ENCODE results near the gene RPS2.
A peak's percentile ranks its signal among the peaks of the same experiment; 100 is the strongest.
"Not testable (repeated sequence)": the region's sequence is repeated elsewhere in the genome, so short reads cannot be mapped to it uniquely, and the experiment has no call there.

The RPS2 gene

GRCh38 chr16:1964506-1965395, at the start of gene RPS2:
RPS2 (minus strand) TSS chr16:1964826; CDS start chr16:1964625, 201 bp downstream.
- DNase-seq = peak; percentile 98

DNA sequence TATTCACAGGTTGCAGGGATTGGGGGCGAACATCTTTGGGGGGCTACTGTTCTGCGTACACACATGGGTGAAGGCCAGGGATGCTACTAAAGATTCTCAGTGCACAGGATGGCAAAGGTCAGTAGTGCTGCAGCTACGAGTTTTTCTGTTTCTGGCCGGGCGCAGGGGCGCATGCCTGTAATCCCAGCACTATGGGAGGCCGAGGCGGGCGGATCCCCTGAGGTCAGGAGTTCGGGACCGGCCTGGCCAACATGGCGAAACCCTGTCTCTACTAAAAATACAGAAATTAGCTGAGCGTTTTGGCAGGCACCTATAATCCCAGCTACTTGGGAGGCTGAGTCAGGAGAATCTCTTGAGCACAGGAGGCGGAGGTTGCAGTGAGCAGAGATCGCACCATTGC, 48.9 kb upstream of the RPS2 start:
- DNase-seq = no peak

- DNase-seq = not testable (repeated sequence)
These were observed 47.1 kb upstream of the RPS2 start for GRCh38 chr16:2011726-2012125.

DNA sequence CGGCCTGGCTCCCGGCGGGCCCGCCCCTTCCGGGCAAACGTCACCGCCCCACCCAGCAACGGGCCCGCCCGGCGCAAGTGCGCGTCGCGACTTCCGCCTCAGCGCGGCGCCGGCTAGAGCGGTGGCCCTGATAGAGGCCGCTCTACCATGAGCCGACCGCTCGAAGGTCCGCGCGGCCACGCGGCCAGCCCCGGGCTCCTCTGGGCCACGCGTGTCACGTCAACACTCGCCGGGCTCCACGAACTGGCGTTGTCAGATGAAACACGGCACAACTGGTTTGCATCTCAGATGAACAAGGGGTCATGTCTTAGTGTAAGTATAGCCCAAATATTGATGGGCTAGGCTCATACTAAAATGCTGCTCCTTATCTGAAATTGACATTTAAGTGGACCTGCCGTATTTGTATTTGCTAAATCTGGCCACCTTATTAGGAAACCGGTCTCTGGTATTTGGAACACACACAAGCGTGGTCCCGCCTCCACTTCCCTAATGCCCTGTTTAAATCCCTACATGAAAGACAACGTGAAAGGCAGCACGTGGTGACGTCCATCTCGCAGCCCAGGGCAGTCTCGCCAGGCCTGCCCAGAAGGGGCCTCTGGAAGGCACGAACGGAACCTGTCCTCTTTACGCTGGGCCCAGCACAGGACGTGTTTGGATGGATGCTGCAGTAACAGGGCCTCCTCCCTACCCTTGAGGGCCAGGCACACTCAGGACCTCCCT, 45.3 kb upstream of the RPS2 start, which contains the start of gene ZNF598:
Gene ZNF598 (minus strand): TSS at position 31 of the 720 bp plus-strand sequence.
- DNase-seq = peak; percentile 84

DNA sequence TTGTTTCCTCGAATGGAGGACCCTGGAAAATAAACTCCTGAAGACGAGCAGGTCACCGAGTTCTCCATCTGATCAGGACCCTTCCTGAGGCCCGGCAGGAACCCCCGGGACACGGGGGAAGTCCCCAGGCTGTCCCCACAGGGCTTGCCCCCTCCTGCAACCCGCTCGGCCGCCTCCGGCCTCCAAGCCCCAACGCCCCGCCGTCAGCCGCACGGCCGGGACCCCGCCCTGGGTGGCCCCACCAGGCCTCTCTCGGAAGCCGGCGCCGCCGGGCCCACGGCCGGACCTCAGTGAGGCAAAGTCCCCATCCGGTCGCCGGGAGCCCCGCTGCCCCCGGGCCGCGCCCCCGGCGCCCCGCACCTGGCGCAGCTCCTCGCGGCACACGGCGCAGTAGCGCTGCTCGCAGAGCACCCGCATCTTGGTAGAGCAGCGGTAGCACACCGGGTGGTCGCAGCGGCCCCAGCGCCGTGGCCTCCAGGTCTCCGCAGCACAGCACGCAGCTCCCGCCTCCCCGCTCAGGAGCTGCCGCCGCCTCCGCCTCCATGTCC, 44.6 kb upstream of the RPS2 start:
- no peak for DNase-seq

DNA sequence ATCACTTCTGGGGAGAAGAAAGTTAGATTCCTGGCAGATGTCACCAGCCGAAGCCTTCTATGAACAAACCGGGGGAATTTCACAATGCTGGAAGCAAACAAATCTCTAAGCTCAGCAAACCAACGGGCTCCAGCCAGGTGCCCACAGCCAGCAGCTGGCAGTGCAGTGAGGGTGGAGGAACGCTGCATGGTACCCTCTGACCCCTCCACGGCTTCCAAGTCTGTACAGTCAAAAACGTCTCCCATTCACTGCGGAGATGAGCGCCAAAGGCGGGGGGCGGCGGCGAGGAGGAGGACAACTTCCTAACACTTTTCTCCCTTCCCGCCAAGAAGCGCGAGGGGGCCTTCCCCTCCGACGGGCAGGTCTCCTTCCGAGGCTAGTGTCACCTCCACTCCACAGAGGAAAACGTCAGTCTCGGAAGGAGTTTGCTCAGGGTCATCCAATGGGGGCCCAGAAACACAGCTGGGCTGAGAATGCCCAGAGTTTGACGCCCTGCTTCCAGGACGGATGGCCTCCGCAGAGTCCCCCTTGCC, 44.1 kb upstream of the RPS2 start:
- DNase-seq = peak; percentile 52

GRCh38 chr16:2008009-2008526, 43.4 kb upstream of the RPS2 start:
- DNase-seq = peak; percentile 65

- no peak for DNase-seq
These were observed 42.6 kb upstream of the RPS2 start for GRCh38 chr16:2007081-2007836.

GRCh38 chr16:2006317-2006716, 41.7 kb upstream of the RPS2 start:
- no peak for DNase-seq

DNA sequence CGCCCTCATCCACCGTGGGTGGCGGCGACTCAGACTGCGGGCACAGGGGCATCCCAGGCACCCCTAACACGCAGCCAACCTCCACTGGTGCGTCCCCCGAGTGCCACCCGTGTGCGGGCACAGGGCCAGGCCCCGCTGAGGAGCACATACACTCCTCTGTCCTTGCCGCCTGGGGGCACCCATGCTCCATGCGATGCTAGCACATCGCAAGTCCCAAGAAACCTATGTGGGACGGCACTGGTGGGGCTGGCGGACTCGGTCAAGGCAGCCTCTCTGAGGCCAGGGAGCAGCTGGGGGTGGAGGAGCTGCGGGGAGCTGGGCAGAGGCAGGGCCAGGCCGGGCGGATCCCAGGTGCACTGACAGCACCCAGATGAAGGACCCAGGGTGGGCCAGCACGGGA, 41.0 kb upstream of the RPS2 start:
- DNase-seq = peak; percentile 78

GRCh38 chr16:2004795-2005517, 40.3 kb upstream of the RPS2 start:
- DNase-seq = no peak

DNA sequence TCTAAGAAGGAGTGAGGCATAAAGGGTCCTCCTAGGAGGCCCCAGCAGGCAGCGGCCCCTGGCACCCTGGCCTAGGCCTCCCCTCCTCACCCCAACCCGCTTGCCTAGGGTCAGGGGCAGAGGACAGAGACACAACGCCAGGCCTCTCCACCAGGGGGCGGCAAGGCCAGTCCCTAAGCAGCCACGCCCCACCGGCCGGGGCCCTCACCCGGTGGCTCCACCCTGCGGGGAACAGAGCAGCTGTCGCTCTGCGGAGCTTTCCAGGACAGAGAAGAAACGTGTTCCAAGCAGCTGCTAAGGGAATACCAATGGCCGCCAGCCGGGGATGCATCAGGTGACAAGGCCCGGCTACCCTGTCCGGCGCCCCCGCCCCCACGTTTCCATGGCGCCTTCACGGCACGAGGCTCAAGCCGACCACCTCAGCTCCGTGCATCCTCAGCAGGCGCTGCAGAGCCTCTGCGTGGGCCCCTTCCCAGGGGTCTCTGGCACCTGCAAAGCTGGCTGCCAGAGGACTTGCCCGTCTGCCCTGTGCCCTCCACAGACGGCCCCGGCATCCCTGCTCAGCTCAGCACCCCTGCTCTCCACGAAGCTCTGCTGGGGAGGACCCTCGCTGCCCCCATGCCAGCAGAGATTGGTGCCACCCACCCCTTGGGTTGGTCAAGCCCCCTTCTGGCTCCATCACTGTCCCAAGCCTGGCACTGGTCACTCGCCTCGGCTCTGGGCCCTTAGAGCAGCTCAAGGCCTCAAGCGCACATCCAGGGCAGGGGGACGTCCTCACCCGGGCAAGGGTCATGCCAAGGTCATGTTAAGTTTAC, 39.4 kb upstream of the RPS2 start:
- DNase-seq = peak; percentile 92

DNA sequence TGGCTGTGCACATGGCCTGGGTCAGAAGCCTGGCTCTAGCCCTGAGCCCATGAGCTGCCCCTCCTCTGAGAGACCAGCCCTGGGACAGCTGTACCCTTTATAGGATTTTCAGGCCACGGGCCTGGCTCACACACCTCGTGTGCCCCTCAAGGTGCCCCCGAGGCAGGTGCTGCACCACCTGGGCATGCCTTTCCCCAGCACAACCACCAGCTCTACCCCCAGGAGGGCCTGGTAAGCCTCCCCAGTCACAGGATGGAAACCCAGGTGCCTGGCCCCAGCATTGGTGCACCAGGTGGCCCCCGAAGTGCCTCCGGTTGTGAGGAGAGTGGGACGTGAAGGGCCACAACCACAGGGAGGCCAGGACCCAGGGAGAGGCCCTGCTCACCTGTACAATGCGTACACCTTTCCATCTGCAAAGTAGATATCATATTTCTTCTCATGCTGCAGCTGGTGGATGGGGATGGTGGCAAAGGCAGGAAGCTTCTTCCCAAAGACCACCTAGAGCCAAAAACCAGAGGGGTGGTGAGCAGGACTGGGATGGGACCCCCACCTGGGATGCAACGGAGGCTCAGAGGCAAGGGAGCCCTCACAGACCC, 38.7 kb upstream of the RPS2 start:
- DNase-seq = no peak

- no peak for DNase-seq
These were observed 38.0 kb upstream of the RPS2 start for GRCh38 chr16:2002406-2003230.

DNA sequence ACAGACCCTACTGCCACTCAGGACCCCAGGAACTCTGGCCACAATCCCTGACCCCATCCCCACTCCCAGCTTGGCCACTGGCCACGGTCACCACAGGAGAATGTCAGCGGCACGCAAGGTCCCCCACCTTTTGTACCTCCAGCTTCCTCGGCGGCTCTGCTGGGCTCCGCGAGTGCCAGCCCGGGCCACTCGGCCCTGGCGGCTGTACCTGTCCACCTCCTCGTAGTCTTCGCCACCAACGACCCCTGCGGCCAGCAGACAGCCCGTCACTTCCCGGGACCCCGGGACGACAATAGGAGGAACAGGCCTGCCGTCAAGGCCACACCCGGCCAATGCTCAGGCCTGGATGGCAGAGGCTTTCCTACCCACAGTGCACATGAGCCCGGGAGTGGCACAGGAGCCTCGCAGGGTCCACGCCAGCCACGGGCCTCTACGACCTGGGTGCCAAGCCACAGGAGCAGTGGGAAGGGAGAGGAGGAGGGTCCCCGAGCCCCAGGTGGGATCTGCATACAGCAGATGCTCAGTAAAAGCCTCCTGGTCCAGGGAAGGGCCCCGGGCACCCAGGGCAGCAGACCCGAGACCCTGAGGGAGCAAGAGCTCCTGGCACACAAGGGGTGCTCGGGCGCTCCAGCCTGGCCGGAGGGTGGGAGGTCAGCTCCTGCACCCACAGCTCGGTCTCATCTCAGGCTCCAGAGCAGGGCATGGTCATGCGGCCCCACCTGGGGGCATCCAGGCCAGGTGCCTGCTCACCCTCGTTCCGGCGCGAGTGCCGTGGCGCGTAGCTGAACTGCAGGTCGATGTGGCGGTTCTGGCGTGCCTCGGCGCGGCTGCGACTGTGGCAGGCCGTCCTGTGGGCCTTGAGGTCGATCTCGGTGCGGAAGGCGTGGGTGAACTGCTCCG, 37.1 kb upstream of the RPS2 start:
- no peak for DNase-seq

DNA sequence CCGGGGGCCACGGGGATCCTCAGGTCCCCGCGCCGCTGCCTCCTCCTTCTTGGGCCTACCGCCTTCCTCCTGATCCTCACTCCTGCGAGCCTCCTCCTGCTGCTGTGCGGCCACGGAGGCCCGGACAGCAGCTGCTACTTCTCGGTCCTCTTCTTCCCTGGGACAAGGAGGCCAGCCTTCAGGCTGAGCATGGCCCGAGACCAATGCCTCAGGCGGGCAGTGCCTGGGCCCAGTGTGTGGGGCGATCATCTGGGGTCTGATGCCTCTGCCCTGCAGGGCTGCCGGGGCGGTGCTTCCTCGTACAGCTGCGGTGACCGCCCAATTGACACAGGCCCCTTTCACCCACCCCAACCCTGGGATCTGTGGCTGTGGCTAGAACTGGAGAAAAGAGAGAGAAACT, 36.4 kb upstream of the RPS2 start:
- DNase-seq = no peak

DNA sequence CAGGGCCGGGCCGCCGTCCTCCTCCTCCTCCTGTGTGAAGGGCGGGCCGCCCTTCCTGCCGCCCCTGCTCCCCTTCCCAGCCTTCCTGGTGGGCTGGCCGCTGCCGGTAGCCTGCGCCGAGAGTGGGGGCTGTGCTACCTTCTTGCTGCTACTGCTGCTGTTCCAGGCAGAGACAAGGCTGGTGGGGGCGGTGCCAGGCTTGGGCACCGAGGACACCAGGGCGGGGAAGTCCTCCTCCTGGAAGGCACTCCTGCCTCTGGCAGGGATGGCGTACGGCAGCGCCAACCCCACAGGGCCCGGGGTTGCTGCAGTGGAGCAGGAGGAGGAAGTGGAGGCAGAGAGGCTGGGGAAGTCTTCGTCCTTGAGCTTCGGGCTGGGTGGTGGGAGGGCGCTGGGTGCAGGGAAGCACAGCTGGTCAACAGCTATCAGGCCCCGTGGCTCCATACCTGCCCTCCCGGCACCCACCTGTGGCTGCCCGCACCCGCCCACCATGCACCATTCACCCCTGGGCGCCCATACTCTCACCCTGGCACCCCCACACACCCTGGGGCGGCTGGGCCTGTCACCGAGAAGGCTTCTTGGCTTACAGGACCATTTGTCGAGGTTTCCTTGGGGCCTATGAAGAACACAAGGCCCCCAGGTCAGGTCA, 35.4 kb upstream of the RPS2 start:
- no peak for DNase-seq
